GM08714 (cell line): ENCODE data around the gene CDHR4.
"Not testable (repeated sequence)": the region's sequence is repeated elsewhere in the genome, so short reads cannot be mapped to it uniquely, and the experiment has no call there.

Experiments used
- H3K4me3 ChIP-seq: fragments of 200-500 bp; sonication (Bioruptor generic); 2 replicates; pipeline ENCODE4 v1.5.1; 2014; ENCODE audit warnings: mild to moderate bottlenecking, low read length, inconsistent platforms
- ZNF274 ChIP-seq: IDR thresholded peaks from 2 replicates; pipeline ENCODE4 v1.6.1; 2012; ENCODE audit warnings: mild to moderate bottlenecking, low read depth, low read length

Gene CDHR4

DNA sequence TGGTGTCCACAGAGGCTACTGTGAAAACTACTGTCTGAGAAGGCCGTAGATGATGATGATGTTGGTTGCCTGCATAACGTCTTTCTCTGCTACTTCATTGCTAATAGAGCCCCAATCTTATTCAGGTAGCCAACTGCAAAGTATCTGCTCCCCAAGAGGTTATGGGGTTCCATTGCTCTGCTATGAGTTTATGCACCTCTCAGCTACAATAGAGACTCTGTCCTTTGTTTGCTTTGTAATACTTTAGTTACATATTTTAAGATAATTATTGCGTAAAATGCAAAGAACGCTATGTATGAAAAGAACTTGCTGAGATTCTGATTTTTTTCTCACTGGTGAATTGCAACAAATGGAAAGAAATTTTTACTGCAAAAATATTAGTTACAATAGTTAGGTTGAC, 48.2 kb downstream of the CDHR4 start:
- H3K4me3 ChIP-seq: no peak overlapping the region
- no peak for TF ChIP-seq ZNF274

DNA sequence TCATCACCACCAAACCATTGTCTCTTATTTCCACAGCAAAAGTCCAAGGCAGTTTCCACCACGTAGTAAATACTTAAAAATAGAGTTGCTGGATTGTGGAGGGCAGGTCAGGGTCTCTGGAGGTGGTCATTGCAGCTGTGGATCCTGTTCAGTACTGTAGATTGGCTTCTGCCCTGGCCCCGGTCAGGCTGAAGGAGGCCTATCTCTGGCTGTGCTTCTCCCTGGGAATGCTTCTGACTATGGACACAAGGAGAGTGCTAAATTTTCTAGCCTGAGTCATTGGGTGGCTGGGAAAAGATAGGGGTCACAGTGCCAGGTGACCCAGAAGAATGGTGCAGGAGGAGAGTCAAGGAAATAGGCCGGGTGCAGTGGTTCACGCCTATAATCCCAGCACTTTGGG, 49.6 kb downstream of the CDHR4 start:
- H3K4me3 ChIP-seq: no peak overlapping the region
- no peak for TF ChIP-seq ZNF274

GRCh38 chr3:49748874-49749273, 50.8 kb downstream of the CDHR4 start:
- H3K4me3 ChIP-seq: not testable (repeated sequence)

DNA sequence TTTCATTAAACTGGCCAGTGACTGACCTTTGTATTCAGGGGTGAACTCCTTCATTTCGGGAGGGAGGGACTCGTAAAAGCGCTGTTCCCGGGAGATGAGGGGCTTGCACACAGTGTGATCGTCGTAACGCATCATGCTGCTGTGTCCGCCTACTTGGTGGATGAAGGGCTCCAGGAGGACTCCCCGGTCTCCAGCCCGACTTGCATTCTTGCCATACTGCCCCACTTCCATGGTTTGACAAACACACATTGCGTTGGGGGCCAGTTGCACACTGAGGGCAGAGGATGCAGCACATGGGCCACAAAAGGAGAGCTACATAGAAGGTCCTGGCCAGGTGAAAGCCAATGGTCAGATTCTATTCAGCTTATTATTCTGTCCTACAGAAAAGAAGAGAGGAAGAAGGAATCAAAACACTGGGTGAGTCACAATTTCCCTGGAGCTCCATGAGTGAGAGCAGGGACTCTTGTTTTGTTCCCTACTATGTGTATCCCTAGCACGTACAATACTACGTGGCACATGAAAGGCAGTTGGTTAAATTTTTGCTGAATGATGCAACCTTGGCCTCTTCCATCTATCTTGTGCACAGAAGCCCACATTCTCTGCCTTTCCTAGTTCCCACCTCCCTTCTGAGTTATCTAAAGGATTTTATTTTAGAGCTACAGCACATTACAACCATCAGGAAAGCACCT, 51.7 kb downstream of the CDHR4 start:
- no peak for TF ChIP-seq ZNF274
- no peak overlapping the region for H3K4me3 ChIP-seq

DNA sequence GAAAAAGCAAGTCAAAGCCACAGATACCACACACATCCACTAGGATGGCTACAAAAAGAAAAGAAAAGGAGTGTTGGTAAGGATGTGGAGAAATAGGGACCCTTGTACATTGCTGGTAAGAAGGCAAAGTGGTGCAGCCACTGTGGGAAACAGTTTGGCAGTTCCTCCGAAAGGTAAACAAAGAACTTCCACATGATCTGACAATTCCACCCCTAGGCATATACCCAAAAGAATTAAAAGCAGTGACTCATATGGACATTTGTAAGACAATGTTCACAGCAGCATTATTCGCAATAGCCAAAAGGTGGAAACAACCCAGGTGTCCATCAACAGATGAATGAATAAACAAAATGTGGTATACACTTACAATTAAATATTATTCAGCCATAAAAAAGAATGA, 53.7 kb downstream of the CDHR4 start:
- TF ChIP-seq ZNF274: no peak
- no peak overlapping the region for H3K4me3 ChIP-seq
